ENCODE data around the gene RSL1D1. TPM values are rescaled to one million over a fixed set of nuclear protein-coding genes. Genes with fewer than 3 reads are reported as not detected.

Gene RSL1D1
- 100 to 1,000 TPM; 150 to 219 (median 172) TPM for total RNA-seq

DNA sequence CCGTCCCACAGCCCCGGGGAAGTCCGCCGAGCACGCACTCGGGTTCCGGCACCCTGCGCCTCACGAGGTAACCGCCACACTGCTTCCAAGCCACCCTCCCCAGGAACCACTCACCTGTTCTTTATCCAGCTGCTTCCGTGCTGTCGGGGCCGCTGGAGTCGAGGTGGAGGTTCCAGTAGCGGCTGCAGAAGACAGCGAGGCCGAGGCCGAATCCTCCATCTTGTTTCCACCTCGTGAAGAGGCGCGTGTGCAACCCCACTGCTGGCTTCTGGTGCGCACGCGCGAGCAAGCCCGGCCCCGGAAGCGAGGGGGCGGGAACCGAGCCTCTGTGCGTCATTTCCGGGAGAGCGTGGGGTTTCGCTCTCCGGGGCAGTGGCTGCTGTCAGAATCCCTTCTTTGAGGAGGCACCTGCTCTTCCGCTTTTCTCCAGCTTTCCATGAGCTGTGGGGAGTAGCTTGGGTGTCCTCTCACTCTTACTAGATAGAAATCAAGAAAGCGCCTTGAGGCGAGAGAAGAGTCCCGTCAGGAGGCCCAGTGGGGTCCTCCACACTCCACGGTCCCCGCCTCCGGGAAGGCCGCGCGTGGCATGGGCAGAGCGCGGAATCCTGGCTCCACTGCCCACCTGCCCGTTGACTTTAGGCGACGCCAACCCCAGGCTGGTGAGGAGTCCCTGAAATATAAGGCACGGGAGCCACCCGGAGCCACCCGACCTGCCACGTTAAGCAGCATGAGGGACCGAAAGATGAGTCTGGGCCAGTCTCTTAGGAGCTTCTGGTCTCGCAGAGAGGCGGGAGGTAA lies at the start of gene RSL1D1:
Gene RSL1D1 (minus strand): TSS at position 249 of the 798 bp plus-strand sequence. CDS start 30 bp downstream, at position 219.
- Histone ChIP-seq H3K27me3 (no peaks in the 10 kb centered on the region), H3K27ac (peak within 1 kb of the TSS; percentile 89 to 90), H3K9me3 (no peaks in the 10 kb centered on the region), H3K4me1 (peaks cover 0 to 7% of the 10 kb centered on the region in 2 donors), H3K36me3 (no peaks in the 10 kb centered on the region), H3K4me3 (peak within 1 kb of the TSS; percentile 58 to 96 (median 88))
- TF ChIP-seq, protein P1, sequence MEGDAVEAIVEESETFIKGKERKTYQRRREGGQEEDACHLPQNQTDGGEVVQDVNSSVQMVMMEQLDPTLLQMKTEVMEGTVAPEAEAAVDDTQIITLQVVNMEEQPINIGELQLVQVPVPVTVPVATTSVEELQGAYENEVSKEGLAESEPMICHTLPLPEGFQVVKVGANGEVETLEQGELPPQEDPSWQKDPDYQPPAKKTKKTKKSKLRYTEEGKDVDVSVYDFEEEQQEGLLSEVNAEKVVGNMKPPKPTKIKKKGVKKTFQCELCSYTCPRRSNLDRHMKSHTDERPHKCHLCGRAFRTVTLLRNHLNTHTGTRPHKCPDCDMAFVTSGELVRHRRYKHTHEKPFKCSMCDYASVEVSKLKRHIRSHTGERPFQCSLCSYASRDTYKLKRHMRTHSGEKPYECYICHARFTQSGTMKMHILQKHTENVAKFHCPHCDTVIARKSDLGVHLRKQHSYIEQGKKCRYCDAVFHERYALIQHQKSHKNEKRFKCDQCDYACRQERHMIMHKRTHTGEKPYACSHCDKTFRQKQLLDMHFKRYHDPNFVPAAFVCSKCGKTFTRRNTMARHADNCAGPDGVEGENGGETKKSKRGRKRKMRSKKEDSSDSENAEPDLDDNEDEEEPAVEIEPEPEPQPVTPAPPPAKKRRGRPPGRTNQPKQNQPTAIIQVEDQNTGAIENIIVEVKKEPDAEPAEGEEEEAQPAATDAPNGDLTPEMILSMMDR (IDR thresholded peaks at IDR 0.05): no peak
- TF ChIP-seq POLR2A (IDR thresholded peaks at IDR 0.05) (peak; percentile 58), POLR2AphosphoS5 (IDR thresholded peaks at IDR 0.05) (peak in 2 of 3 donors; percentile 77 to 82)
- DNase-seq (ENCODE audit: low spot score in 2 of 2): peak; percentile 86 to 90
- intact Hi-C loops (cut with DNase I; ENCODE audit: low total_unique reads): no loop called here

DNA sequence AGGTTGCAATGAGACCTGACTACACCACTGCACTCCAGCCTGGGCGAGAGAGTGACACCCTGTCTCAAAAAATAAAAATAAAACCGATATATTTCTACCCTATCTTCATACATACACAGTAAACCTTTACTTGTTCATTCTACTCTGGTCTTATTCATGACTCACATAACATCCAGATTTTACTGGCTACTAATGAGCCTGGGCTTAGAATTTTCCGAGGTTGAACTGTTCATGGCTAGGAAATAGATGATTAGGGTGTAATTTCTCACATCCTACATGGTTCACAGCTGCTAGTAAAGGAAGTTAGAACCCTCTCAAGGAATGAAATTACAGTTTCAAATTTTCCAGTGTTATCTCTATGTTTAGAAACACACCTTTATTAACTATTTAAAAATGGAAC lies 49.7 kb upstream of the RSL1D1 start:
- H3K4me3 ChIP-seq: no peak overlapping the region
- no peak for DNase-seq (ENCODE audit: low spot score in 2 of 2)
- intact Hi-C loops (cut with DNase I; ENCODE audit: low total_unique reads): no loop called here
- H3K4me1 ChIP-seq: no peaks in the 10 kb centered on the region
- TF ChIP-seq, protein P1 (IDR thresholded peaks at IDR 0.05): no peak
- no peak for TF ChIP-seq POLR2A (IDR thresholded peaks at IDR 0.05)
- TF ChIP-seq POLR2AphosphoS5 (IDR thresholded peaks at IDR 0.05): no peak
- H3K9me3 ChIP-seq: no peaks in the 10 kb centered on the region
- no peak overlapping the region for H3K27ac ChIP-seq
- H3K36me3 ChIP-seq: no peaks in the 10 kb centered on the region
- no peaks in the 10 kb centered on the region for H3K27me3 ChIP-seq

DNA sequence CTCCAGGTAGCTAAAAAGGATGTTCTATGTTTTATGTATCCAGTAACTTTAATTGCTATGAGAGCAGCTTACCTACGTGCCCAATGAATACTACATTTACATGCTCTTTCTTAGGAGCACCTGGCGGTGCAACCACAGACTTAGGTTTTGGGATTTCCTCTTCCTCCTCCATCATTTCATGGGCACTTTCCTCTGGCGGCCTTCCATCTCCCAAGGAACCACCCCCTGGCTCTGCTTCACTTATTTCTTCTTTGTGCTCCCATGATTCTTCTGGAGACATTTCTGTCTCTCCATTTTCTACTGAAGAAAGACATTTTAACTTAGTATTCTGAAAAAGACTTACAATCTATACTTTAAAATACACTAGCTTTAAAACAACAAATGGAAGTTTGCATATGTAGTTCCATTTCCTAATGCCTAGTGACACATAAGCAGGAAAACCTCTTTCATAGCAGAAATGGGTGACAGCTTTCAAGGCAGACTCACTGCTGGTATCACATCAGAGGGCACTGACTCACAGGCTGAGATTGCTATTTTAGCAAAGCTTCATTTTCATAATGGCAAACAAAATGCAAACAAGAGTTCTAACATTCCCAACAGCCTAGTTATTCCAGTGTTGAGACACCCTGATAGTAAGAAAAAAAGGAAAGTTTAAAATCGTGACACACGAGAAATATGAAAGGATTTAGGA lies 45.3 kb upstream of the RSL1D1 start:
- no peaks in the 10 kb centered on the region for H3K27me3 ChIP-seq
- H3K36me3 ChIP-seq: no peaks in the 10 kb centered on the region
- DNase-seq (ENCODE audit: low spot score in 2 of 2): no peak
- no peak overlapping the region for H3K27ac ChIP-seq
- H3K4me1 ChIP-seq: no peaks in the 10 kb centered on the region
- no peak overlapping the region for H3K4me3 ChIP-seq
- TF ChIP-seq, protein P1 (IDR thresholded peaks at IDR 0.05): no peak
- TF ChIP-seq POLR2AphosphoS5 (IDR thresholded peaks at IDR 0.05): no peak
- no peak for TF ChIP-seq POLR2A (IDR thresholded peaks at IDR 0.05)
- intact Hi-C loops (cut with DNase I; ENCODE audit: low total_unique reads): no loop called here
- H3K9me3 ChIP-seq: no peaks in the 10 kb centered on the region

DNA sequence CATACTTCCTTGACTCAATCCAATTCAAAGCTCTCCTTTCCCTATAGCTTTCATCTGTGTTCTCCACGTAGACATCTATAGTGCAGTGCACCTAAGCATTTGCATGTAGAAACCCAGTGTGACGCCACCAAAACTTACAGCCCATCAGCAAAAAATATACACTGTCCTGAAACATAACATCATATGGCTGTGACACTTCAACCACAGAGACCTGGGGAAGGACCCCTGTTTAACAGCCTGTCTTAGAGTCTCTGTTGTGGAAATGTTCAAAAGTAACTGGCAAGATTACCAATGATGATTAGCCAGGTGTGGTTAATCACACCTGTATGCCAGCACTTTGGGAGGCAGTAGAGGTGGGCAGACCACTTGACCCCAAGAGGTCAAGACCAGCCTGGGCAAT lies 42.2 kb upstream of the RSL1D1 start:
- DNase-seq (ENCODE audit: low spot score in 2 of 2): no peak
- TF ChIP-seq, protein P1 (IDR thresholded peaks at IDR 0.05): no peak
- no peak for TF ChIP-seq POLR2A (IDR thresholded peaks at IDR 0.05)
- TF ChIP-seq POLR2AphosphoS5 (IDR thresholded peaks at IDR 0.05): no peak
- Histone ChIP-seq H3K36me3 (no peaks in the 10 kb centered on the region), H3K4me3 (no peak overlapping the region), H3K27ac (no peak overlapping the region), H3K9me3 (no peaks in the 10 kb centered on the region), H3K27me3 (no peaks in the 10 kb centered on the region), H3K4me1 (no peaks in the 10 kb centered on the region)
- intact Hi-C loops (cut with DNase I; ENCODE audit: low total_unique reads): no loop called here

DNA sequence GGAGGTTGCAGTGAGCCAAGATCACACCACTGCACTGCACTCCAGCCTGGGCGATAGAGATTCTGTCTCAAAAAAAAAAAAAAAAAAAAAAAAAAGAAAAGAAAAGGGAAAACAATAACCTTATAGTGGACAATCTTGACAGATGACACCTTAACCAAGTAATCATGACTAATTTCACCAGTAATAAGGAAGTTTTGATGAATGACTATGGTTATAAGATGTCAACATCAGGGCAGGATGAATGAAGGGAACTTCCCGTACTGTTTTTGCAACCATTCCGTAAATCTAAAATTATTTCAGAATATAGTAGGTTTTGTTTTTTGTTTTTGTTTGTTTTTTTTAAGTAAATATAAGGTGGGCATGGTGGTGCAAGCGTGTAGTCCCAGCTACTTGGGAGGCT lies 41.4 kb upstream of the RSL1D1 start:
- intact Hi-C loops (cut with DNase I; ENCODE audit: low total_unique reads): no loop called here
- no peaks in the 10 kb centered on the region for H3K9me3 ChIP-seq
- H3K27me3 ChIP-seq: no peaks in the 10 kb centered on the region
- no peaks in the 10 kb centered on the region for H3K36me3 ChIP-seq
- TF ChIP-seq, protein P1 (IDR thresholded peaks at IDR 0.05): no peak
- TF ChIP-seq POLR2AphosphoS5 (IDR thresholded peaks at IDR 0.05) (no peak), POLR2A (IDR thresholded peaks at IDR 0.05) (no peak)
- H3K4me1 ChIP-seq: no peaks in the 10 kb centered on the region
- no peak overlapping the region for H3K4me3 ChIP-seq
- no peak for DNase-seq (ENCODE audit: low spot score in 2 of 2)
- H3K27ac ChIP-seq: no peak overlapping the region
